Mucosa of gallbladder (tissue), 1 donor: Measurements from ENCODE around the gene ABCA12. TPM values are rescaled to one million over a fixed set of nuclear protein-coding genes. Genes with fewer than 3 reads are reported as not detected.

Experiments
- DNase-seq: peaks from one replicate; pipeline ENCODE4 v3.0.0-alpha.2; 2020; ENCODE audit warnings: low spot score
- total RNA-seq: library from RNA; stranded (reverse); gene quantifications from one replicate; pipeline ENCODE4 v1.2.1, GENCODE V29; 2021
- donor health status: DM: no; HTN: no; CAD: no.

The ABCA12 gene
- total RNA-seq, 1 donor from 2014 or later = 0.03 TPM

DNA sequence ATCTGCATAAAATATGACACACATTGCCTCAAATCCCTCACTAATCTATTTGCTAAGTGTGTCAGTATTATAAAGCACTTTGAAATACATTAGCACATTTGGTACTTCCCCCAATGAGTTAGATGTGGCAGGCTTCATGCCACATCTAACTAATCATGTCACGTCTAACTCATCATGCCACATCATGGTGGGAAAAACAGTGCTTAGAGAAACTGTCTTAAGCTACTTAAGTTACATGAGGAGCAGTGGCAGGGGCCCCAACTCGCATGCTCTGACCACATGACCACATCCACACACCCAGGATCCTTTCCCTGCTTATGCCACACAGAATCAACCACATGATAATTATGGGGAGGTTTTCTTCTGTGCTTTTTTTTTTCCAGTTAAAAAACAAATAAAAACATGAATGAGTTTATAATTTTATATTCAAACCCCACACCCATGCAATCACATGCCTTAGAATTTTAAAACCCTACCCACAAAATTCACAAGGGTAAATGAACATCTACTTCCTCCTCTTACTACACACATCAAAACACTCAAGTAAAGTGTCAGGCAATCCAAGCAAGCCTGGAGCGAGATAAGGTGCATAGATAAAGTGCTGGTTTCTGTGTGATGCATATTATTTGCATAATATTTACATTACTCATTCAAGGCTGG, 1.6 kb downstream of the ABCA12 start:
- DNase-seq = no peak

DNA sequence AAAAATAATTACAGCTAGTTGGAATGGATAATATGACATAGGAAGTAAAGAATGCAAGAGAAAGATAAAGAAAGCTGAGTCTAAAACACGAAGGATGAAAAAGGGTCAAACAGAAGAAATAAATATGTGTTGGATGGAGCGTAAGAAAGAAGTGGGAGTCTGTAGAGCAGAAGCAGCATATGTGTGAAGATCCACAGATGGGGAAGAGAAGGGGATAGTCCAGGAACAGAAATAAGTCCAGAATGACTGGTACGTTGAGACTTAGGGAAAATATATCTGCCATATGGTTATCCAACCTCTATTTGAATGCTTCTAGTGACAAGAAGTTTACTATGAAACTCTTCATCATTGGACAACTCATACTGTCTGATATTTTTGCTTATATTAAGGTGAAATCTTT, 18.0 kb downstream of the ABCA12 start:
- DNase-seq = no peak

DNA sequence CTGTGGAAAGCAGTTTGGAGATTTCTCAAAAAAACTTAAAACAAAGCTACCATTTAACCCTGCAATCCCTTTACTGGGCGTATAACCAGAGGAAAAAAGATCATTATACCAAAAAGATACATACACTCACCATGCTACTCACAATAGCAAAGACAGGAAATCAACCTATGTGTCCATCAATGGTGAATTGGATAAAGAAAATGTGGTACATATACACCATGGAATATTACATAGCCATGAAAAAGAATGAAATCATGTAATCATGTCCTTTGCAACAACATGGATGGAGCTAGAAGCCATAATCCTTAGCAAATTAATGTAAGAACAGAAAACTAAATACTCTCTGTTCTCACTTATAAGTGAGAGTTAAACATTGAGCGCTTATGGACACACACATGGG, 18.6 kb downstream of the ABCA12 start:
- no peak for DNase-seq

DNA sequence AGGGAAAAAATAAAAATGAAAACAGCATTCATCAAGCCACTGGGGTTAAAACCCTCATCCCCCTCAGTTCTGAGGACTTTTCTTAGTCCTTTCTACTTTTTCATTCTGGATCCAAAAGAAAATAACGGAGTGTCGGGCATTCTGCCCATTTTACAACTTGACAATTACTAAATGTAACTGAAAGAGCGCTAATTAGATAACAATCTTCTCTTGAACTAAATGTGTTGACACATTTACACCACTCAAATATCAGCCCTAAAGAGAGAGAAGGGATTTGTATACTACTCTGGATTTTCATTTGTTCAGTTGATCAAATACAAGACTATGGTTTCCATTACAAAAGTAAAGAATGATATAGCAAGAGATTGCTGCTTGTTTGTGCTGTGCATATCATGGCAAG, 27.5 kb downstream of the ABCA12 start:
- DNase-seq = no peak

DNA sequence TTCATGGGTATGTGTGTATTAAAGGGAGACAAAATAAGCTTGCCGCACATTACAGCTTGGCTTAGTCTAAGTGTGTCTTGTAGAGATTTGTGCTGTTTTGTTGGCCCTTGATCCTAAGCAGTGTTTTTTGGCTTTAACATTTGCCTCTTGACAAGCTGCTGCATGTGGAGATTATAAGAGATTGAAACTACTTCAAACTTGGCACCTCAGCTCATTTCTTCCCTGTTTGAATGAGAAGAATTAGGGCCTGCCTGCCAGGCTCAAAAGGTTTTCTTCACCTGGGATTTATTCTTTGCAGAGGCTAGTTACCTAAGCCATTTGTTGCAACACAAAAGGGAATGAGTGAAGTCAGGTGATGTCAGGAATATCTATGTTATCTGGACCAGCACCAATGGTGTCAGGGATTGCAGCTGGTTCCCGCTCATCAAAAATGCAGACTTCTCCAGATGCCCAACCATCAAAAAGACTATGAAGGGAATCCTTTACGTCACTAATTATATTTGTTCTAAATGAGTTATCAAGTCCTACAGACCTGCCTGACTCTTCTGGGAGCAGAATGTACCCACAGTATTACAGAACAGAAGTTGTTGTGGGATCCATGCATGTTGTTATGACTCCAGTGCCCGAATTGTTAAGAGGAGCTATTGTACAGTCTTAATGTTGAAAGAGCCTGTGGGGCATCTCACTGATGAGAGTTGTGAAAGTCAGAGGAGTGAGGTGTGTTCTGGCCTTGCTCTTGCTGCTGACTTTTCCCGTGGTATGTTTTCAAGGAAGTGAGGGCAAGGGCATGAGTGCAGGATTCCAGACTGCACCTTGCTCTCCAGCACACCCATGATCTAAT, 31.0 kb downstream of the ABCA12 start:
- DNase-seq = no peak

DNA sequence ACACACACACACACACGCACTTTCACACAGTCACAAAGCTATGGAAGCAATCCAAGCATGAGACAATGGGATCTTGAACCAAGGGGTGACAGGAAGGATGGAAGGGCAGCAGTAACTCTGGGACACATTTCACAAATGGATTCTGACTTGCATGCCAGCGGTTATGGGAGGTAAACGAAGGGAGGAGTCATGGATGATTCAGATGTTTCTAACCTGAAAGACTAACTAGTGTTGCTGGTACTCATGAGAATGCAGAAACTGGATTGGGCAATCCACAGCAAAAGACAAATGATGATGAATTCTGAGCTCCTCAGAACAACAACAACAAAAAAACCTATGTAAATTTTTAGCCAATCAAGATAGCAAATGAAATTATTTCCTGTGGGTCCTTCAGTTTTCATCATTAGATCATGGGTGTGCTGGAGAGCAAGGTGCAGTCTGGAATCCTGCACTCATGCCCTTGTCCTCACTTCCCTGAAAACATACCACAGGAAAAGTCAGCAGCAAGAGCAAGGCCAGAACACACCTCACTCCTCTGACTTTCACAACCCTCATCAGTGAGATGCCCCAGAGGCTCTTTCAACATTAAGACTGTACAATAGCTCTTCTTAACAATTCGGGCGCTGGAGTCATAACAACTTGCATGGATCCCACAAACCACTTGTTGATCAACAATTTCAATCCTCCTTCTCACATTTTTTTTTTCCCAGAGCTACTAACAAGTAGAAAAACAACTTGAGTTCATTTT, 32.6 kb downstream of the ABCA12 start:
- no peak for DNase-seq

DNA sequence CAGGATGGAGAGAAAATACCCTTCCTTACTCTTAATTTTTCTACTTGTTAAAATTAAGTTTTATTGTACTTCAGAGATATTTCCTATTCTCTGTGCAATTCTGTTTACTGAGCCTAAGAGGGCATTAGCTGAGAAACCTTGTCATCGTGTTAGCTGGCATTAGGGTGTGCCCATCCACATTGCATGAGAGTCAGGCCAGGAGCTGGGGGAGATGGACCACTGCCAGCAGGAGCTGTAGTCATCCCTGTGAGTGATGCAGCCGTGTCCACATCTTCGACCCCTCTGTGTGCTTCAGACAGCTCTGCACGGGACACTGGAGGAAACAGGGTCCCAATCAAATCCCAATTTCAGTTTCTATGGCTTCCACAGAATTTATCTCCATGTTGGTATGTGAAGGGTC, 34.2 kb downstream of the ABCA12 start:
- no peak for DNase-seq

DNA sequence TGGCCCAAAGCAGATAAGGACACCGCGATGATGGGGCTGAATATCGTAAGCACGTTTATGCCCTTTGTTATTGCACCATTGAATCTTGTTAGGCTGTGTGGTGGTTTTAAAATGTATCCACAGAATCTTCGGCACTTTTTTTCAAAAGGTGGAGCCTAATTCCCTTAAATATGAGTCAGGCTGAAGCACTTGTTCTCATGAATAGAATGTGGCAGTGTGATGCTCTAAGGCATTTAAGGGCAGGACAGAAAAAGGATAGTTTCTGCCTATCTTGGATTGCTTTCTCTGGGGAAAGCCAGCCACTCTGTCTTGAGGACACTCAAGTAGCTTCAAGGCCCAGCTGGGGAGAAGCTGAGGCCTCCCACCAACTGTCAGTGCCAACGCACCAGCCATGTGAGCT, 39.6 kb downstream of the ABCA12 start:
- DNase-seq = no peak

DNA sequence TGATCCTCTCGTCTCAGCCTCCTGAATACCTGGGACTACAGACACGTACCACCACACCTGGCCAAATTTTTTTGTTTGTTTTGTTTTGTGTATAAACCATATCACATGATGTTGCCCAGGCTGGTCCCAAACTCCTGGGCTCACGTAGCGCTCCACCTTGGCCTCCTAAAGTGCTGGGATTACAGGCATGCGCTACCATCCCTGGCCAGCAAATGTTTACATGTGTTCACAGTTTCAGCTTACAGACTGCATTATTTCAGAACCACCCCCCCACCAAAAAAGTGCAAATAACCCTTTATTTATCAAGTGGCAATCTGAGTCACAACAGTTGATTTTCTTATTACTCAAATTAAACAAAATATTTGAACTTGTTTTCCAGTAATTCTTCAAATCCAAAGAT, 54.3 kb downstream of the ABCA12 start:
- DNase-seq = no peak

DNA sequence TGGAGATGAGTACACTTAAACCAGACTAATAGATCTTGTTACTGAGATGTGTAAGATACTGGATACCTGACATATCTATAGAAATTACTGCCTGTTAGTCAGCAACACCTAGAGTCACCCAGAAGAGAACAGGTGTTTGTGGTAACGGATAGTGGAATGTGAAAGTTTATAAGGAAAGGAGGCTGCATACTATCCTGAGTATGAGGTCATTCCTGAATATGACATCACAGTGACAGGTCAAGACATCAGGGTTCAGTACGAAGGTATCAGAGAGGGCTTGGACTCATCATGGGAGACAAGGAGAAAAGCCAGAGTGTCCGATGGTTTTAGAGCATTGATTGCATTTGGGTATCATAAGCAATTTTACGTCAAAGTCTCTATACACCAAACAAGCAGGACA, 55.3 kb downstream of the ABCA12 start:
- DNase-seq = no peak

DNA sequence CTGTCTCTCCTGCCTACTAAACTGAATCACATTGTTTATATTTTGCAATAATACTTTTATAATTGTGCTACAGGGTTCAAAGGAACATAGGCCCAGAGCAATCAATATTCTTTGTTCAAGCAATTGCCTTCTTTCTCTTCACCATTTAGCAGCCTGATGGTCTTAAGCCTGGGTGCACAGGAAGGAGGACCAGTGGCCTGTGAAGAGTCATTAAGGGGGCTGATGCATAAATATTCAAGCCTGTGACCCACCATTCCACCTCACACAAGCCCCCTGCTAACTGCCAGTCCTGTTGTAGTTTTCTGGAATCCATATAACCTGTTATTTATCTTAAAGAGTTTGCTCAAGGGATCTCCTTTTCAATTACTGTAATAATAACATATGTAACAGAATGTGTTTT, 56.0 kb downstream of the ABCA12 start:
- DNase-seq = no peak

DNA sequence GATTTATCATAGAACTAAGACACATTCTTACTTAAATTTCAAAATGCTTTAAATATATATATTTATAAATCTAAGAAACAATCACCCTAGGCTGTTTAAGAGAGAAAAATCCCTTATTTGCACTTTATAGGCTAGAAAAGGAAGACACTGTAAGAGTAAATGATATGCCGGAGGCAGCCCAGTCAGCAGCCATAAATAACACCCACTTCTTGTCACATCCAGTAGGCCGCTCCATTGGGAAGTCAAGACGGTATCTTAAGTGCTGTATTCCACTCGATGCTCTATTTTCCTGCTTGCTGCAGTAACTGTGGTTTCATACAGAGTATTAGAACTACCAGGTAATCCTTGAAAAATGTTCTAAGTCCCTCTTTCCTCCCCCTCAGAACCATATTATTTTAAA, 57.9 kb downstream of the ABCA12 start:
- no peak for DNase-seq

DNA sequence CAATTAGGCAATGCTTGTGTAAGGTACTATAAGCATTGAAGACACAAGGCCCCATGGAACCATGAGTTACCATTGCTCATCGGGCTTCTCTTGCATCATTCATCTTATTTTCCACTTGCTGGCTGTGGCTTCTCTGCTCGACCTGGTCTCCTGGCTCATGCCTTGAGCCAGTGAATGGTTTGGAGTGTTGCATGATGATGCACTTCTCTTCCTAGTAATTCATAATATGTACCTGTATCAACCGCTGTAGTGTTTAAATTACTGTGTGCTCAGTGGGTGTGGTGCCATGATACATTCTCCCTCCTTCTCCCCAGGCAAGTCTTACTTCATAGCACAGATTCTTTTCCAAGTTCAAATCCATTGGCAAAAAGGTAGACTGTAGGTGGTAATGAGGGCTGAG, 66.8 kb downstream of the ABCA12 start:
- no peak for DNase-seq

DNA sequence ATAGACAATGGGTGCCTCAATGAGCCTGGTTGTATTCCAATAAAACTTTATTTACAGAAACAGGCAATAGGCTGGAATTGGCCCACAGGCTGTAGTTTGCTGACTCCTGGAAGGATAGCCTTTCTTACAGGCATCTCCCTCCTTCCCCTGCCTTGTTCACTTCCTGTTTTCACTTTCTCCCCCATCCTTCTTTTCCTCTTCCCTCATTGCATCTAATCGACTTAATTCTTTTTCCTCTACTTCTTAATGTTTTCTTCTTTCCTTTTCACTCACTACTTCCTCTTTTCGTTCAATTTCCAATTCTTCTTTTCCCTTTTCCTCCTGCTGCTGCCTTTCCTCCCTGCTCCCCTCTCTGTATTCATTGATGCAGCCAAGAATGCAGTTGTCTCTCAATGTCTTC, 70.0 kb downstream of the ABCA12 start:
- no peak for DNase-seq

DNA sequence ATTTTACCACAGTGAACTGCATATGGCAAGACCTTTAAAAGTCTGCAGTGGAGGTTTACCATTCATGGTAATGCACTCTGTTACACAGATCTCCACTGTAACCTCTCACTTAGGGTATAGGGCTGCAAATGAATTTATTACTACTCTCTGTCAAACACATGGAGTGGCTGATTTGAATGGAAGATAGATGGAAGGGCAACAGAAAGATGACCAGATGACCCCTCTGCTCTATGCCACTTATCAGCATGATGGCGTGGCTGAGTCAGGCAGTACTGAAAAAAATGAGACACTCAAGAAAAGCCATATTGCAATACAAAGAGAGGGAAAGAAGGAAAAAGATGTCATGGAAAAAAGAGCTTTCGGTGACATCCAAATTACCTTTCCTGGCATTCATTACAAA, 72.3 kb downstream of the ABCA12 start:
- no peak for DNase-seq

DNA sequence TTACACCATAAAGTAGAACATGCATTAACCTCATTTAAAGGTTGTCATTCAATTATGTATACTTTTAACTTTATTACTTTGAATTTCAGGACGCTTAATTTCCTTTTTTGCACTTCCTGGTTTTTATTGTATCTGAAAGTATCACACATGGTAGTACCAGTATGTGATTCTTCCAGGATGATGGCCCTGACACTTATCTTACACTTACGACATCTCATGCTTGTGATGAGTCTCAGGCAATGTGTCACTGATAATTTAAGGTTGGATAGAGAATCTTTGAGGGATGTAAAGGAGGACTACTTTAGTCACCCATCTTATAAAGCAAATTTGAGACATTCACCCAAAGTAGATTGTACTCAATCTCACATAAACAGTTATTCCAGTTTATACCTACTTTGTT, 74.9 kb downstream of the ABCA12 start:
- DNase-seq = no peak

DNA sequence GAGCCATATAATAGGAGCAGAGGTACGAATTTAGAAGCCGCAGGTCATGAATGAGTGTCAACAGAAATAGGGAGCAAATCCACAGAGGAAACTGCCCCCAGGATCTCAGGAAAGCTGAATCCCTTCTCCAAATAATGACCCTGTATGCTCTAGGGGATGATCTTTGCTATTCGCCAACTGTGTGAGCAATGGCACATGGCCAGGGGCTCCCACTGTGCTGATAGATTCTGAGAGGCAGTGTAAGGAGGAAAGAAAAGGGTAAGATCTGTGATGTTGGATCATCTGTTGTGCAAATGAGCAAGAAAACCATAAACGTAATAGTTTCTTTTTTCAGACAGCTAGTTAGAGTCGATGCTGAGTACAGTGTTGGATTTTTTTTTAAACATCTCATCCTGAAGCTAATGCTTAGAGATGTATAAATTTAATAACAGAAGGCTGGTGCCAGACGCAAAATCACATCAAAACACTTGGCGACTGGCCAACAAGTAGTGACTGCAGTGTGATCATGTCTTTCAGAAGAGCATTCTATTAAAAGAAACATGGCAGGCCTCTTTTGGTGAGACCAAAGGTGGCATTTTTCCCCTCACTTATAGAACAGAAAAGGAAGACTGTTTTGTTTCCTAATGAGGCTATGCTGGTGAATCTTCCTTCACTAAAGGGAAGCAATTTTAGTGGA, 77.4 kb downstream of the ABCA12 start:
- no peak for DNase-seq

DNA sequence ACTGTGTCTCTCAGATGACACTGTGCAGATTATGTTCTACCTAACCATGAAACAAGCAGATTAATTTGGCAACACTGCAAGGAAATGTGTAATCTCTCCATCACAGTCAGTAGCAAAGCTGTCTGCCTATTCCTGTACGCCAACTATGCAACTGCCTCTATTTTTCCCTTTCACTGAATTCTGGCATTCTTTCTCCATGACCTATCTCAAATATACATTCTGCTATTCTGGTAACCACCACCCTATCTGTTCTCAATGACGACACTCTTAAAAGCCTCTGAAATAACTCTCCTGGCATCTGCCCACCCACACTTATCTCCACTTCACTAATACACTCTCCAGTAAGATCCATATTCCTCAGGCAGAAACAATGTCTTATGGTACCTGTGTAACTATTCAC, 78.7 kb downstream of the ABCA12 start:
- DNase-seq = no peak

DNA sequence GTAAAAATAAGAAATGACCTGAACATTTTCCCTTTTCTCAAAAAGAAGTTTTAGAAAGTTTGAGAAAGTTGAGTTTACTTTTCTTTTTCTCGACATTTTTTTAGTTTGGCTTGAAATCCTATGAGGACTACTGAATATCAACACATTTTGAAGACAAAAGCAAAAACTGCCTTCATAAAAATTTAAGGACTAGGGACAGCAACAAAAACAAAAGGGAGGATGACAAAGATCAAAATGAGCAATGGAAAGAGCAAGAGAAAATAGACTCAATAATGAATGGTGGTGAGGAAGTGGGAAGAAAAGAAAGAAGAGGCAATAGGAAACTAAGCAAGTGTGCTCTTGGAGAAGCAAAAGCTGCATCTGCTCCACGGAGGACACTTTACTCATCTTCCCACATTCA, 82.5 kb downstream of the ABCA12 start:
- DNase-seq = no peak

DNA sequence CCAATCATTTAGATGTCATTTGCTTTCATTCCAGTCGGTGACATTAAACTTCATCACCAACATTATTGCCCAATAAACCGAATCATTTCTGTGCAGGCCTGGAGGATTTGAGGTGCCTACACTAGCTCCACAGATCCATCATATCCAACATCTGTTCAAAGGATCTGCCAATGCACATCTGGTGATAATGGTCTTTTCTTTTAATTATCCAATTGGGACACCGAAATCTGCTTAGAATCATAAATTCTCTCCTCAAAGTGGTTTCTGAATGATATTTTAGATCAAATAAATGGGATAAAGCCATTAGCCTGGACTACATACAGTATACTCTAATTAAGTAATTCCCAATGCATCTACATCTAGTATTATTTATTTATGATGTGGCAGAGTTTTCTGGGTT, 85.6 kb downstream of the ABCA12 start:
- no peak for DNase-seq

DNA sequence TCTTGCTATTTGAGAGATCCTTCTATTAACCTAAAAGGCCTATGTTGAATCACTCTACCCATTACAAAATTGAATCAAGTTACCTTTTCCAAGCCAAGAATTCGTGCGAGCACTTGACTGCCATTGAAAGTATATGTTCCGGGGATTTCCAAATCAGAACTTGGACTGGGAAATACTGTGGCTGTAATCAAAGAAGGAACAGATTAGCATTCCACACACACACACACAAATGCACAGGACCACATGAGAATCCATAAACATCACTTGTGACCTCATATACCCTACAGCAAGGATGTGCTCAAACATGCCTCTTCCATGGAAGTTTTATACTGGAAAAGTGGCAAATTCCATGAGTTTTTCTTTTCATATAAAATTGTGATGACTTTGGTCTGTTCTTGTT, 86.0 kb downstream of the ABCA12 start:
- DNase-seq = no peak

DNA sequence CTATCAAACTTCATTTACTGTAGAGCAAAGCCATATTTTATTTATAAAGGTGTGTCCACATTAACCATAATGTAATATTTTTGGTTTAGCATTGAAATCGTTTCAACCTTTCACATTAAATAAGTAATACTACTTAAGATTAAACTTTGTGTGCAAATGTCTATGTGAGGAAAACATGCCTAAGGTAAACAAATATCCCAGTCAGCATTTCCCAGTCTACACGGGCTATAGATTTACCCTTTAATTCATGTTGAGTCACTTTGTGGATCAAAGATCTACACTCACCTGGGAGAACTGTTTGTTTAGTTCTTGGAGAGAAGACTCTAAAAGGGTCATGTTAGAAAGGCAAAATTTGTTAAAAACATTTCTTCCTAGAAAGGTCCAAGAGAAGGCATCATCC, 89.1 kb downstream of the ABCA12 start:
- no peak for DNase-seq
